GF-D8 (cell line): Measurements from ENCODE around the gene USP44.
"Not testable (repeated sequence)": the region's sequence is repeated elsewhere in the genome, so short reads cannot be mapped to it uniquely, and the experiment has no call there.

Experiments used
- DNase-seq: peaks from one replicate; lab custom pipeline; 2025; lab: John Stamatoyannopoulos, UW

The USP44 gene

GRCh38 chr12:95551305-95551704 lies at the start of gene USP44:
TSS of gene USP44 (minus strand) at chr12:95551476. CDS start at chr12:95534256, 17,220 bp downstream.
- DNase-seq, result no peak

GRCh38 chr12:95600567-95600966 lies 49.3 kb upstream of the USP44 start:
- no peak for DNase-seq

GRCh38 chr12:95599880-95600279 lies 48.6 kb upstream of the USP44 start:
- DNase-seq, result no peak

- no peak for DNase-seq
These were observed 42.9 kb upstream of the USP44 start for GRCh38 chr12:95594136-95594535.

GRCh38 chr12:95593266-95593871 lies 42.1 kb upstream of the USP44 start:
- no peak for DNase-seq

- DNase-seq, result no peak
These were observed 40.5 kb upstream of the USP44 start for GRCh38 chr12:95591731-95592130.

GRCh38 chr12:95590775-95591174 lies 39.5 kb upstream of the USP44 start:
- DNase-seq, result no peak

GRCh38 chr12:95583933-95584332 lies 32.7 kb upstream of the USP44 start:
- no peak for DNase-seq

GRCh38 chr12:95582230-95583058 lies 31.2 kb upstream of the USP44 start:
- DNase-seq, result no peak

- DNase-seq, result no peak
These were observed 26.5 kb upstream of the USP44 start for GRCh38 chr12:95577820-95578219.

- no peak for DNase-seq
These were observed 23.6 kb upstream of the USP44 start for GRCh38 chr12:95574799-95575452.

- DNase-seq, result no peak
These were observed 22.8 kb upstream of the USP44 start for GRCh38 chr12:95573951-95574576.

GRCh38 chr12:95571369-95571768 lies 20.1 kb upstream of the USP44 start:
- no peak for DNase-seq

GRCh38 chr12:95568045-95568444 lies 16.8 kb upstream of the USP44 start:
- not testable (repeated sequence) for DNase-seq

- DNase-seq, result no peak
These were observed 6.3 kb upstream of the USP44 start for GRCh38 chr12:95557625-95558024.

- peak; percentile 70 for DNase-seq
These were observed 3.3 kb upstream of the USP44 start for GRCh38 chr12:95554532-95555071.

- DNase-seq, result peak; percentile 62
These were observed 2.1 kb upstream of the USP44 start for GRCh38 chr12:95553197-95553943.

GRCh38 chr12:95551913-95552516 lies 739 bp upstream of the USP44 start:
- no peak for DNase-seq

- no peak for DNase-seq
These were observed 1.7 kb downstream of the USP44 start for GRCh38 chr12:95549392-95550084.
